Amniotic stem cell (primary cell): Measurements from ENCODE around the gene C1D.

ENCODE experiments used
- DNase-seq: peaks from one replicate; lab custom pipeline; 2025; lab: John Stamatoyannopoulos, UW

The C1D gene

DNA sequence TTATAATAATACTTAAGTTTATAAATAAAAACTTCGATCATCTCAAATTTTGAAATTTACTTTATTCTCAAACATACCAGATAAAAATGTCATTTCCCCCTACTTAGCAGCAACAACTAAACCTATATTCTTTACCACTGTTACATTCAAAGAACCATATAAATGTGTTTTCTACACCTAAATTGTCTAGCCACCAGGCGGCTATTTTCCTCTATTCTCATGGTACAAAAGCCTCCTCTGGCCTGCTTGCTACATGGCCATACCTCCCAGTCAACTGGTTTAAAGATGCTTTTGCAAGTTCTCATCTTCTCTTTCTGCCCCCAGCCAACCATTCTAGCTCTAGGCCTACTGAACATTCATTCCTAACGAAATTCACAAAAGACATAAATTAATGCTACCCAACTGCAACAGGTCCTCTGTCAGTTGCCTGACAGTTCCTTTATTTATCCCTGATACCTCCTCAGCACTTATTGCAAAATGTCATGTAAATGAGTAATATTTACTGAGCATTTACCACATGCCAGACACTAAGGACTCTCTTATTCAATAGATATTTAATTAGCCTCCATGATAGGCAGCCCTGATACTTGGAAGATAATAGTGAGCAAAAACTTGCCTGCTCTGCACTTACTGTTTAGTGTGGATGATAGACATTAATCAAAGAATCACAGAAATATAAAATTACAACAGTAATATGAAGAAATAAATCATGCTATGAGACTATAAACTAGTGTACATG, 5.0 kb downstream of the C1D start:
- DNase-seq: no peak

DNA sequence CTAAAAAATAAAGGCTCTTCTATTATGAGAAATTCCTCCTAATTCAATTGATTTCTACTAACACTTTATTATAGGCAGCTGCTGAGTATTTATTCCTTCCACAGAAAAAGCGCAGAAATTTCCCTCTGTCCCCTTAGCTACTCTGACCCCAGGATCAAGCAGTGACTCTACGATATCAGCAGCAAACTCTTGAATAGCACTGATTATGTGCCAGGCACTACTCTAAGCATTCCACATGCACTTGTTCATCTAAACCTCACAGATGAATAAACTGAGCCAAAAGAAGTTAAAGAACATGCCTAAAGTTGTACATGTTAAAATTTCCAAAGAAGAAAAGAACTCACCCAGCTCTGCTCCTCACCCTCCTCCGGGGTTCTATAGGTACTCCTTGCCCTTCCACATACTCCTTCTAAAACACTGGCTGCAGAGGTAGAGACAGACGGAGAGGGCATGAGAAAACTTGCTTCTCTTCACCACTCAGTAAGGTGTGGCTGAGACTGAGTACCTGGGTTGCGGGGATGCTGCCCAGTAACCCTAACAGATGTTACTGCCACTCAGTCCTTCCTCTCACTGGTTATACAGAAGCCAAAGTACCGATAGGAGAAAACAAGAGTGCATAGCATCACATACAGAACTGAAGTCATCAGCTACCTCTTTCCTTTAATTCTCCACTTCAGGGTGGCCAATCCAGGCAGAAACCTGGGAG, 9.9 kb downstream of the C1D start:
- no peak for DNase-seq

DNA sequence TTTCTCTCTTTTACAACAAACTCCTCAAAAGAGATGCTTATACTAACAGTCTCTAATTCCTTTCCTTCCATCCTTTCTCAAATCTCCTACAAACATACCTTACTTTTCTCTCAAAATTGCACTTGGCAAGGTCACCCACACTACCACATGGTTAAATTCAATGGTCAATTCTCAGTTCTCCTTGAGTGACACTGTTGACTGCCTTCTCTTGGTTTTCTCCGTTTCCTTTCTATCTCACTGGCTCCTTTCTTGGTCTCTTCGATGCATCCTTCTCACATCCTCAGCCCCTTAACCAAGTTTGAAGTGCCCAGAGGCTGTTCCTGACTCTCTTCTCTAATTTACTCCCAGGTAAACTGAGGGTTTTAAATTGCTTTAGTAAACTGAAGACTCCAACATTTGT, 12.5 kb downstream of the C1D start:
- DNase-seq: no peak

DNA sequence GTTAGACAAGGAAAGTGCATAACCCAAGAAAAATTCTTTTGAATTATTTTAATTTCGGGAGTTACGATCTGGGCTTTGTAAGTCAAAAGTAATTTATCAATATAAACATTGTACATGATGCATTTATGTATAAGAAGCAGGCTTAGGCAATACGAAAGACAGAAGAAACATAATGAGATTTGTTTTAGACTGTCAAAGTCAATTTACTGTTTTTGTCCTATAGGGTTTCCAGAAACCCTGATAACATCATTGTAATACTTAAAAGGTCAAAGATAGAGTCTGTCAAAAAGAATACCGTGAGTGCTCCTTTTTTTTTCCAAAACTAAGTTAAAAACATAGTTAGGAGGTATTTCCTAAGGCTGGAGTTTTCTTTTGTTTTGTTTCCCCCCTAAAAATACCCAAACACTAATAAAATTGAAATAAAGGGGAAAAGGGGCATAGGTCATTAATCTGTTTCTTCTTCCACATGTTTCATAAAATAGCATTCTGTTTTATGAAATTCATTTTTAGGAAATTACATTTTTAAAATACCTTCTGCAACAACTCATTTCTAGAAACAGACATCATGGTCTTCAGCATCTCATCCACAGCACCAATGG, 16.1 kb downstream of the C1D start:
- no peak for DNase-seq

DNA sequence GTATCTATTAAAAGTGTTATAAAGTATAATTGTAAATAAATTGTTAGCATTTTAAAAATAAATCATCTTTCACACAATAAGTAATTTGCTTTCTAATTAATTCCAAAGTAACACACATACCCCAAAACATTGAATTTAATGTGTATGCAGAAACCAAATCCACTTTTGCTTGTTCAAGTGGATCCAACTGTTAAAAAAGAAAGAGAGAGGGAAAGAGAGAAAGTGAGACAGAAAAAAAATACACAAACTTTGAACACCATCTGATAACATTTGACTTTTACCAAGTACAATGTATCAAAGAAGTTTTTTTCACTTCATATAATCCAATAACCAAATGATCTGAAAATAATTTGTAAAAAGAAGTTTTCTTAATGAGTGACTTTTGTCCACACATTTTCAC, 16.6 kb downstream of the C1D start:
- no peak for DNase-seq

DNA sequence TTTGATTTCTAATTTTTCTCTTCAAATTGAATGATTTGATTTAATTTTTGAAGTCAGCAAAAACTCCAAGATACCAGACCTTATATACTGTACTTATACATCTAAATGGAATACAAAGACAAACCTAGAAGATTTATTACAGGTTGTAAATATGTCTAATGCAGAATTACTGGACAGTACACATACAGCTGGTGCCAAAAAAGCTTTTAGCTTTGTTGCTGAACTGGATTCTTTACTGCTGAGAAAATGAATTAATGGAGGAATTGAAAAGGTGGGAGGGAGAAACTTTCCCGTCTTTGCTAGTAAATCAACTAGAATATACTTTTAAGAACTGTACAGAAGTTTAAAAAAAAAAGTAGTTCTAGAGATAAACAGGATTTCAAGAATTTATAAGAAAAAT, 17.5 kb downstream of the C1D start:
- no peak for DNase-seq

DNA sequence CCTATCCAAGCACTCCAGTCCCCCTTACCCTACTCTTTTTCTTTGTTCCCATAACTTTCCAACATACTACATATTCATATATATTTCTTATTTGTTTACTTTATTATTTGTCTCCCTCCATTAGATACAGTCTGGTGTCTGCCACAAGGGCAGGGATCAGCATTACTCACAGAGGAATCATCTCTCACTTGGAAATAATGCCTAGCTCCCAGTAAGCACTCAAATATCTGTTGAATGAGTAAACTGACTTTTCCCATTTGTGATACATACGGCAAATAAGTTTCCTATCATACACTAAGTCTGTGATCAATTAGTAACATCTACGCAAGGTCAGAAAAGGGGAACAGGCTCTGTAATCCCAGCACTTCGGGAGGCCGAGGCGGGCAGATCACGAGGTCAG, 18.7 kb downstream of the C1D start:
- DNase-seq: peak; percentile 27

DNA sequence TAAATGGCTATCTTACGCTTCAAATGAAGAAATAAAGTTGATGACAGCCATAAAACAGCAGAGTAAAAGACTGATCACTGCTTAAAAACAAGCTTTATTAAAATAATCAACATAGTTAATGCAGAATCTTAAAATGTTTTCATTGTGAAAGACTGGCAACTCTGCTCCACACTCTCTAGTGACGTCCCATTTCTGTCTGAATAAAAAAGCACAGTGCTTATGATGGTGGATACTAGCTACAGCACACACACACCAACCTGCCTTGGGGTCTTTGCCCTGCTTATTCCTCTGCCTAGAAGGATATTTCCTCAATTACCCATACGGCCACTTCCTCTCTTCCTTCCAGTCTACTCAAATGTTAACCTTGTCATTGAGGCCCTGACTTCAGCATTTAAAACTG, 19.1 kb downstream of the C1D start:
- no peak for DNase-seq

DNA sequence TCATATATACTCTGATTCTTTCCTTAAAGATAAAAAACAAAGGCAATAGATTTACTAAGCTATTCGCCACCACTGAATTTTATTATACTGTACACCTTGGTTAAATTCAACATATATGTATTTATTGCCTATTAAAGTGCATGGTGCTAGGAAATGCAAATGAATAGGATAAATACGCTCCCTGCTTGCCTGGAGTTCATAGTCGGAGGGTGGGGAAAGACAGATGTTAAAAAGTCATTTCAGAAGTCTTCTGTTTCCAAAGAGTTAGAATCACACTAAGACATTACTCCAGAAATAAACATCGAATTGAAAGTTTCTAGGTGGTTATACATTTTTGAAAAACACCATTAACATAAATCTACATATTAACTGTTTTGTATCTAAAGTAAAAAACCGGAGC, 19.8 kb downstream of the C1D start:
- no peak for DNase-seq

DNA sequence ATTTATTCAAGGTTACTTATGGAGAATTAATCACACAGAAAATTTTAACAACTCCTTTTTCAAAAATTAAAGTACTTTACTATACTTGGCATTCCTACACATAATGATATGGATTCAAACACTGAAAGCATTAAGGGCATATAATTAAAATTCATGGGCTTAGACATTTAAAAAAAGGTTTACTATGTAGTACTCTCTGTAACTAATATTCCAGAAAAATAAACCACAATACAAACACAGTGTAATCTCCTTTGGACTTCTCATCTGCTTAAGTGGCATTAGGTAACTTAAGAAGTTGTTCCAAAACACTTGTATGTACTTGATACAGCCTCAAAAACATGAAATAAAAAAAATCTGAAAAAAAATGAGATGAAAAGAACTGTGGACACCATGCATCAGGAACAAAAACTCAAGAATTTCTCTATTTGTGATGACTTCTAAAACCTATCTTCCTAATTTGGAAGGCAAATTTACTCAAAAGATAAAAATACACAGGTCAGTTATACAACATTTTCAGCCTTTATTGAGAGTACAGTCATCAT, 21.0 kb downstream of the C1D start:
- DNase-seq: no peak

DNA sequence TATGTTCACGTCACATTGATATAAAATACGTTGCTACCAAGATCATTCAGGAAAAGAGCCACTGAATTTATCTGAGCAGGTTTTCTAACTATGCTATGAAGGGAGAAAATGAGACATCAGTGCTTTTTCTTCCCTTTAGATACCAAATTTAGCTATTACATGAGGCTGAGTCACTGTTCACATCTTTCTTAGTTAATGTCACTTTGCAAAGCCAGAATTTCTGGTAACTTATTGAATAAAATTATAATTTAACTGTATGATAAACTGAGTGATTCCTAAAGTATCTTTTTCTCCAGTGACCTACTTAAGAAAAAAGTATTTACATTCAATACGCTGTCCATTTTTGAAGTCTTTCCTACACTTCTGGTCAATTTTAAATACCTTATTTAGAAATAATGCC, 22.7 kb downstream of the C1D start:
- no peak for DNase-seq

DNA sequence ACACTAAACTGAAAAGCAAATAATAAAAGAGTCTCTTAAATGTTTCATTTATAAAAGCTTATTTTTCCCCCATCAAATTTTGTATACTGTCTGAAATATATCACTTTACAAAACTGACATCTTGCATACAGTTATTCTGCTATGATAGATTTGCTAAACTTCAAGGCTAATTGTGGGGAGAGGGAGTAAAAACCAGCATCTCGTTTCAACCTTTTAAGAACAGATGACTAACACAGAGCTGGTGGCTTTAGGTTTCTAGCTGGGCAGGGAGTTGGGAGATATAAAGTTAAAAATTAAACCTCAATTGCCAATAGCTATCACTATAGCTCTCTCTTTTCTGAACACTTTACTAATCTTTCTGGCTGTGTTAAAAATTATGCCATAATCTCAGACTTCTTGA, 23.5 kb downstream of the C1D start:
- DNase-seq: no peak

DNA sequence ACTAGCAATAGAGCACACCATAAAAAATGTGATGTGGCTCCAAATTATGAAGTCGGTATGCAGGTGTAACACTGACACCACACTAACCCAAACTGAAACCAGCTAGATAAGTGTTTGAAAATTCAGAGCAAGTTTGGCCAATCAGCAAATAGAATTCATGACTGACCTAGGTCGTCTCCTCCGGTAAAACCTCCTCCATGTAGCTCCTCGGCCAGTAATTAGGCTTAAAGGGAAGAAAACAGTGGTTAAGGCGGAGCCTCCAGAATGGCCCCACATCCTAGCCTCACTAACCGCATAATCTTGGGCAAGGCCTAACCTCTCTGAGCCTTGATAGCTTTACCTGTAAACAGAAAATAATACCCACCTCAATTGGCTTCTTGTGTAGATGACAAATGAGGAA, 30.1 kb downstream of the C1D start:
- no peak for DNase-seq

DNA sequence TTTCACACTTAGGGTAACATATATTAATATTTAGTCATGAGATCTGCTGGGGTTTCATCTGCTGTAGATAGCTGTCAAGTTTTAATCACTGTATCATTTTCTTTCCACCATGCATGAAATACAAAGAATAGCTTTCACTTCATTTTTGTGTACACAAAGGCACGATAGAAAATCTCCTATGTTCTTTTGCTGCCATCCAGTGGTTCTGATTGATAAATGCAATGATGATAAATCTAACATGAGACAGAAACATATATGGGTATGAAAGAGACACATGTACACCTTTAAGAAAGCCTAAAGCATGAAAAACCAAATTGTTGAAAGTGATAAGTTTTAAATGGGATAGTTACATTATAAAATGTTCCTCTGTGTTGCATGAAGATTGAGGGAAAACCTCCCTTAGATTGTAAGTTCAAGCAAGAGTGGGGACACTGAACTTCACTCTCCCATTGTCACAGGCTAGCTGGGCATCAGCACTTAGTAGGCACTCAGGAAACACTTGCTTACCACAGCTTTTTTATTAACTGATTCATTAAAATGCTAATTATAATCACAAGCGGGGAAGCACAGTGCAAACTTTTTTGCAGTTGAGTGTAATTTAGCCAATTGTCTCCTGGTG, 31.2 kb downstream of the C1D start:
- DNase-seq: peak; percentile 1

DNA sequence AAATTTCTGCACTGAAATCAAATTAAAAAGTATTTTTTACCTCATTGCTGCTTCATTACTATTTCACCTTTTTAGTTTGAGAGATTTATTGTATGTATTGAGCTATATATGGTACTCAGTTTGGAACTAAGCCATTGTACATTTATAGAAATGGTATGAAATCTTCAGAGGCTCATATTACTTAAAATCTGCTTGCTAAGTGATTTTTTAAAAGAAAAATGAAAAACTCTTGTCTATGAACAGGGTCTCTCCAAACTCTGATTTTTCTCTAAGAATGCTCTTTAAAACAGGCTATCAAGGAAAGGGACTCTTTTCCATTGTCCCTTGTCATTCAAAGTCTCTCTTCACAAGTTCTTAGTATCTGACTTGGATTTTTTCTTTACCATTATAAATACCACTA, 31.8 kb downstream of the C1D start:
- no peak for DNase-seq

DNA sequence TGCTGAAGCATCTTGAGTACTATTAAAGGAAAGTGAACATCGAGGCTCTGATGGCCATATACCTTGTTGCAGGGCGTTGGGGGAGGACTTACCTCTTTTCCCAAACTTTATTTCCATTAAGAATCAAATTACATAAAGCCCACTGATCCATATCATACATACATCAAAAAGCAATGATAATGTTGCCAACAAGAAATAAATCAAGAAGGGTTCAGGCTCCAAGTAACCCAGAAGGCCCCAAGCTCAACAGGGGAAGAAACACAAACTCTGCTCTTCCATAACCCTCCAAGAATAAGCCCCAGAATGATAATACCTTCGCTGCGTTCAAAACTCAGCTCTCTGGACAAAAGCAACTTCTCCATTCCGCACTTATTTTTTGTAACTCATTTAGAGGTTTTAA, 32.3 kb downstream of the C1D start:
- no peak for DNase-seq

DNA sequence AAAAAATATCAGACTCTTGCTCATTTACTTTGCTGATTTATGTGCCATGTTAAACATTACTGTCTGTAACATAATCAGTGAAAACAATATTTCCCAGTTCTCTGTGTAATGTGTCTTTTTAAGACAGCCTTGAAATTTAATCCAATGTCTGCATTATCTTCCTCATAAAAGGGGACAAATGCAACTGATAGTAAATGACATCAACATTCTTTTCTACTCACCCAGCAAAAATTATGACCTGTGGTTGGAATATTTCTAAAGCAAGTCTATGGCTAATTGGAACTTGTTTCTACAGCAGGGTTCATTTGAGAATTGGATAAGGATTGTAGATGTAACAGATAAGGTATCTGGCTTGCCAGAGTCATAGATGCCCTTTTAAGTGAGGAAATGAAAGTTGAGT, 34.8 kb downstream of the C1D start:
- no peak for DNase-seq

DNA sequence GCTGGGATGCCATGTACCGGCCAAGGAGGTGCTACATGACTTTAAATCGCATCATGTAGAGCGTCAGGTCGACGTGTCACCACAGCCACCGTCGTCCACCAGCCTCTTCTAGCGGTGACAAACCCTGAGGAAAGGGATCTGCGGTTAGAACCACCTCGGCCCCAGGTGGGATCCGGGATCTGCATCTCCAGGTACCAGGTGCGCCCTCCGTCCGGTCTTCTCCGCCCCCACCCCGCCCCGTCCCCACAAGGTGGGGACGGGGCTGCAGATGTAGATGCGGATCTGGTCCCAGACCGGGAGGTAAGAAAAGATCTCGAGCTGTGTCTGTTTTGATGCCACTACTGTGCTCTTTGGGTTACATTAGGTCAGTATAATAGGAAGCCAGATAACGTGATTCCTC, 38.4 kb downstream of the C1D start:
- no peak for DNase-seq

DNA sequence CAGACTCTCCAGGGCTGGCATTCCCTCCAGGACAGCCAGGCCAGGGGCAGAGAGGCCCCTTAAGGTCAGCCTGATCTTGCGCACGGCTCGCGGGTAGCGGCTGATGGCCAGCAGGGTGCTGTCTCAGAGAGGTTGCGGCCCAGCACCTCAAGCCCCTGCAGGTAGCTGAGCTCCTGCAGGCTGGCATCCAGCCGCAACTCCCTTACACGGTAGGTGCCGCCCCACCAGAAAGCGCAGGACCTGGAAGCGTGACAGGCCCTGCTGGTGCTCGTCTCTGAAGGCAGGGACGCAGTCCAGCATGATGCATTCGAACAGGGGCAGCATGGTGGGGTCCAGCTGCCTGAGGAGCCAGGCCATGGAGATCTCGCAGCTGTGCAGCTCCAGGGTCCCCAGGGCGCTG, 38.9 kb downstream of the C1D start:
- DNase-seq: no peak

DNA sequence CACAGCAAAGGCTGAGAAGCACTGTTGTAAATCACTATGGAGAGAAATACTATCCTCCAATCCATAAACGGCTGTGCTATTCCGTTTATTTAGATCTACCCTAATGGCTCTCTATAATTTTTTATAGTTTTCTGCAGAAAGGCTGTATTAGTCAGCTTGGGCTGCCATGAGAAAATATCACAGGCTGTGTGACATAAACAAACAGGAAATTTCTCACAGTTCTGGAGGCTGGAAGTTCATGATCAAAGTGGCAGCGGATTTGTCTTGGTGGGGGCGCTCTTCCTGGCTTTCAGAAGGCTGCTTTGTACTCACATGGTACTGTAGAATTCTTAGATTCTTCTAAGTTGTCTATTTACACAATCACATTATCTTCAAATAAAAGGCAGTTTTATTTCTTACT, 44.1 kb downstream of the C1D start:
- DNase-seq: no peak

DNA sequence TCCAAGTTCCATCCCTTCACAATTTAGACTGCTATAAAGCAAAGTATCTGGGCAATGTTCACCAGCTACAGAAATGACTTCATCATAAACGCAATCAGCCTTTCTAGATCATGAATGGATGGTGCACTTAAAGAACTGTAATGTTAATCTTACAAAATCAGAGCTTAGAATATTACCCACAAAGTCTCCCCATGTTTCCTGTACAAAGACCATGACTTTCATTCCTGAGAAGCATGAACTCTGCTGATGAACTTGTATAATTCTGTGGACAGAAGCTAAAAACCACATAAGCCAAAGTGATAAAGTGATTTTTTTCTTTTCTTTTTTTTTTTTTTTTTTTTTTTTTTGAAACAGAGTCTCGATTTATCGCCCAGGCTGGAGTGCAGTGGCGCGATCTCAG, 53.3 kb downstream of the C1D start:
- DNase-seq: no peak

DNA sequence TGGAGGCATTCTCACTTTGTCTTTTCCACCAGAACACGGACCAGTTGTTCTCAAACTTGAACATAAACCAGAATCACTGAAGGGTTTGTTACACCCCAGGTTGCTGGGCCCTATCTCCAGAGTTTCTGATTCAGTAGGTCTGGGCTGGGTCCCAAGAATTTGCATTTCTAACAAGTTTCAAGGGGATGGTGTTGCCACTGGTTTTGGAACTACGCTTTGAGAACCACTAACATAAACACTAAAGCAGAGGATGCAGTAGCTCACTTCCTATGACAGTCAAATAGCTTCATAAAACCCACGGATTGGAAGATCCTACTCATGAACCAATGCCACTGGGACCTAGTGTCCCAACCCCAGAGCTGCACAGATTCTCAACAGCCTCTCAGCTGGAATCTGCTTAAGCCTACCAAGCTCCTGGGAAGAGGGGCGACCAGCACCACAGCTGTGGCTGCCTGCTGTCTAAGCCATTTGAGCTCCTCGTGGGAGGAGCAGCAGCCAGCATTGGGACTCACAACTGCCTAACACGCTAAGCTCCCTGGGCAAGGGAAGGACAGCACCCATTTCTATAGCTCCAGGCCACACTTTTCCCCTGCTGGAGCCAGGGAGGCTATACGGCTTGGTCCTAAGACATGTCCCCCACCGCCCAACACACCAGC, 62.5 kb downstream of the C1D start:
- DNase-seq: no peak
